ENCODE data around the gene MYOF. TPM values are rescaled to one million over a fixed set of nuclear protein-coding genes. Genes with fewer than 3 reads are reported as not detected.
A peak's percentile ranks its signal among the peaks of the same experiment; 100 is the strongest.

MYOF gene
- polyA plus RNA-seq, 1 experiment: 275 TPM

DNA sequence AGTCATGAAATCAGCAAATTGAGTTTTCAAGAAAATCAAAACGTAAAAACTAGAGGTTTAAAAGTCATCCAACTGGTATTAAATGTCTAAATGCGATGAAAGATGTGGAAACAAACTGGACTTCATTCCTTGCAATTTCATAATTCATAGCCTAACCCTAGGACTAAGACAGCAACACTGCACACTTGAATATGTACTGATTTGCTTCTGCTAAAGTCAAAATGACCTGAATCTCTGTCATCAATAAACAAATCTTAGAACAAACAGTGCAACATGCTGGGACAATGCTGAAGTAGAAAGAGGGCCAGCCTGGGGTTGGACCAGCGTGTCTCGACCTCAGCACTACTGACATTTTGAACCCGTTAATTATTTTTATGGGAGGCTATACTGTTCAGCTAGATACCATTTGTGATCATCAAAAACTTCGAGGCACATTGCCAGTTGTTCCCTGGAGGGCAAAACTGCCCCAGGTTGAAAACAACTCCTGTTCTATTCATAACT lies 47.1 kb downstream of the MYOF start:
- no peak overlapping the region for H3K4me3 ChIP-seq (ENCODE audit: low read depth, low read length)
- H3K27me3 ChIP-seq (ENCODE audit: control insufficient read depth, insufficient read depth, low read length): no peaks in the 10 kb centered on the region
- TF ChIP-seq, protein P1, sequence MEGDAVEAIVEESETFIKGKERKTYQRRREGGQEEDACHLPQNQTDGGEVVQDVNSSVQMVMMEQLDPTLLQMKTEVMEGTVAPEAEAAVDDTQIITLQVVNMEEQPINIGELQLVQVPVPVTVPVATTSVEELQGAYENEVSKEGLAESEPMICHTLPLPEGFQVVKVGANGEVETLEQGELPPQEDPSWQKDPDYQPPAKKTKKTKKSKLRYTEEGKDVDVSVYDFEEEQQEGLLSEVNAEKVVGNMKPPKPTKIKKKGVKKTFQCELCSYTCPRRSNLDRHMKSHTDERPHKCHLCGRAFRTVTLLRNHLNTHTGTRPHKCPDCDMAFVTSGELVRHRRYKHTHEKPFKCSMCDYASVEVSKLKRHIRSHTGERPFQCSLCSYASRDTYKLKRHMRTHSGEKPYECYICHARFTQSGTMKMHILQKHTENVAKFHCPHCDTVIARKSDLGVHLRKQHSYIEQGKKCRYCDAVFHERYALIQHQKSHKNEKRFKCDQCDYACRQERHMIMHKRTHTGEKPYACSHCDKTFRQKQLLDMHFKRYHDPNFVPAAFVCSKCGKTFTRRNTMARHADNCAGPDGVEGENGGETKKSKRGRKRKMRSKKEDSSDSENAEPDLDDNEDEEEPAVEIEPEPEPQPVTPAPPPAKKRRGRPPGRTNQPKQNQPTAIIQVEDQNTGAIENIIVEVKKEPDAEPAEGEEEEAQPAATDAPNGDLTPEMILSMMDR (IDR thresholded peaks at IDR 0.05; ENCODE audit: low read depth, low read length): no peak
- POLR2A ChIA-PET: interaction anchor here (1.0 kb wide), 1 partner anchor 47 kb away, joined by 3 read pairs; the partner anchor contains the start of gene MYOF
- DNase-seq (ENCODE audit: low read depth, low spot score): no peak
- CTCF ChIA-PET: interaction anchor here (1.2 to 2.1 kb wide), 2 partner anchors 47 to 59 kb away, joined by 5 to 8 read pairs; partner anchors contain the start of gene MYOF
- no peaks in the 10 kb centered on the region for H3K9me3 ChIP-seq (ENCODE audit: control insufficient read depth, insufficient read depth, low read length)
- peak overlapping the region; percentile 100 for H3K27ac ChIP-seq (ENCODE audit: low read depth, low read length)

DNA sequence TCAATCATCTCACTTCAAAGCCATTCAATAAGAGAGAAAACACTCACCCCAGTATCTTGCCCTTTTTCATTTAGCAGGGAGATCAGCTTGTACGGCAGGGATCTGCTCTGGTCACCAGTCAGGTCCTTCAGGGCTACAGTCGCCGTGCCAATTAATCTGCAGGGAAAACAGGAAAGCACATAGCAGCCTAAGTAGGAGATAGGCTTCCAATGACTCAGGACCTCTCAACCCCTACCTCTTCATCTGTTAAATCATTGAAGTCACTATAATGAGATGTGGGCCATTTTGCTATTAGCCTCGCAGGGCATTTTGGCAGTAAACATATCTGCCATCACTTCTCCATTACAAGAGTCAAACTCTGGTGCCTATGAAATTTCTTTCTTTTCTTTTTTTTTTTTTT lies 50.8 kb downstream of the MYOF start:
- H3K4me3 ChIP-seq (ENCODE audit: low read depth, low read length): no peak overlapping the region
- ChIA-PET CTCF (interaction anchor here (1.2 kb wide), 1 partner anchor 56 kb away, joined by 5 read pairs; no protein-coding TSS in a partner anchor), POLR2A (no interaction called here)
- H3K27ac ChIP-seq (ENCODE audit: low read depth, low read length): no peak overlapping the region
- TF ChIP-seq, protein P1 (IDR thresholded peaks at IDR 0.05; ENCODE audit: low read depth, low read length): no peak
- DNase-seq (ENCODE audit: low read depth, low spot score): no peak
- peaks cover 3% of the 10 kb centered on the region; the same call in 1 of the 2 replicates for H3K9me3 ChIP-seq (ENCODE audit: control insufficient read depth, insufficient read depth, low read length)
- H3K27me3 ChIP-seq (ENCODE audit: control insufficient read depth, insufficient read depth, low read length): no peaks in the 10 kb centered on the region

DNA sequence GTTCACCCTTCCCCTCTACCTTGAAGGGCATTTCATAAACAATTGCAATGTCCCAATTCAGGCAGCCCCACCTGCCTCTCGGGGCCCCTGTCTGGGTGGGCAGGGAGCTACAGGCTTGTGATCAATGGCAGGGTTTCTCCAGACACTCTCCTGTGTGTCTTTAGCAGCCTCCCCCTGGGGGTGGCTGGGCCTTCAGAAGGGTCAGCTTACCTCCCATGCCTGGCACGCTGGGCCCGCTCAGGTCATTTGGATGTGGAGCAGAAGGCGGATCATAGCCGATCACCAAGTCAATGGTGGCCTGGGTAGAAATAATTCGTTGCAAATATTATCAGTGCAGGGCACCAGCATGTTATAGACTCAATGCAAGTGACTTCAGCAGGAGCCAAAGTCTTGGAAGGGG lies 56.3 kb downstream of the MYOF start:
- POLR2A ChIA-PET: no interaction called here
- Histone ChIP-seq H3K4me3 (ENCODE audit: low read depth, low read length) (no peak overlapping the region), H3K27me3 (ENCODE audit: control insufficient read depth, insufficient read depth, low read length) (no peaks in the 10 kb centered on the region), H3K9me3 (ENCODE audit: control insufficient read depth, insufficient read depth, low read length) (peaks cover 3% of the 10 kb centered on the region; the same call in 1 of the 2 replicates), H3K27ac (ENCODE audit: low read depth, low read length) (no peak overlapping the region)
- CTCF ChIA-PET: no interaction called here
- DNase-seq (ENCODE audit: low read depth, low spot score): no peak
- TF ChIP-seq, protein P1 (IDR thresholded peaks at IDR 0.05; ENCODE audit: low read depth, low read length): no peak

DNA sequence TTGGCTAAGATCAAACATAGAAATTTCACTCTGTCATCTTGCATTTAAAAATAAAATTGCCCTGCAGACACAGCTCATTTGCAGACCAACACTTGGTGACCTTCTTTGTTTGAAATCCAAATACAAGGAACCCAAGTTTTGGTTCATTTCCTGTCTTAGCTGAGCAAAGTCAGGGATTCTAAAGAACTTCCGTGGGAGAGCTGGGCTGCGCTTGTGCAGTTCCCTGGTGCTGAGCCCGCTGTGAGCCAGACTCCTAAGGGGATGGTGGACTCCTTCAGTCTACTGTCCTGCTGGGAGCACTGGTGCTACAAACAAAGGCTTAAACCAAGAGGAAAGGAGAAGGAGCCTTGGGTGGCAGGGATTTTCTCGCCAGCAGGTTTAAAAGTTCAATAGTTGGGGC lies 60.0 kb downstream of the MYOF start:
- DNase-seq (ENCODE audit: low read depth, low spot score): no peak
- Histone ChIP-seq H3K27me3 (ENCODE audit: control insufficient read depth, insufficient read depth, low read length) (no peaks in the 10 kb centered on the region), H3K27ac (ENCODE audit: low read depth, low read length) (no peak overlapping the region), H3K4me3 (ENCODE audit: low read depth, low read length) (no peak overlapping the region), H3K9me3 (ENCODE audit: control insufficient read depth, insufficient read depth, low read length) (no peaks in the 10 kb centered on the region)
- ChIA-PET POLR2A (no interaction called here), CTCF (interaction anchor here (1.2 kb wide), 1 partner anchor 46 kb away, joined by 4 read pairs; no protein-coding TSS in a partner anchor)
- TF ChIP-seq, protein P1 (IDR thresholded peaks at IDR 0.05; ENCODE audit: low read depth, low read length): no peak

DNA sequence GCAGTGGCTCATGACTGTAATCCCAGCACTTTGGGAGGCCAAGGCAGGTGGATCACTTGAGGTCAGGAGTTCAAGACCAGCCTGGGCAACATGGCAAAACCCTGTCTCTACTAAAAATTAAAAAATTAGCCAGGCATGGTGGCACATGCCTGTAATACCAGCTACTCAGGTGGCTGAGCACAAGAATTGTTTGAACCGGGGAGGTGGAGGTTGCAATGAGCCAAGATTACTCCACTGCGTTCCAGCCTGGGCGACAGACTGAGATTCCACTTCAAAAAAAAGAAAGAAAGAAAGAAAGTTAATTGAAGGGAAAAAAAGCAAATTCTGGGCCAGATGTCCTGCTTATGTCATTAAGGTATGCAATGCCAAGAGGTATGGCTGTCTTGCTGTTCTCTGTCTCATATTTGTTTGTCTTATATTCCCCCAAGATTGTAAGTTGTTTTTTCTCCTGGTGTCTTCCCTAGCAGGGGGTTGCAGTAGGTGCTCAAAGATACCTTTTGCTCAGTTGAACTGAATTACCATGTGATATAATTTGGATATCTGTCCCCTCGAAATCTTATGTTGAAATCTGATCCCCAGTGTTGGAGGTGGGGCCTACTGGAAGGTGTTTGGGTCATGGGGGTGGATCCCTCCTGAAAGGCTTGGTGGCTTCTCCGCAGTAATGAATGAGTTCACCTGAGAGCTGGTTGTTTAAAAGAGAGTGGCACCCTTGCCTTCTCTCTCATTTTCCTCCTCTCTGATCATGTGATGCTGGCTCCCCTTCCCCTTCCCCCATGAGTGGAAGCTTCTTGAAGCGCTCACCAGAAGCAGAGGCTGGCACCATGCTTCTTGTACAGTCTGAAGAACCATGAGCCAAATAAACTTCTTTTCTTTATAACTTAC lies 60.9 kb downstream of the MYOF start:
- H3K27me3 ChIP-seq (ENCODE audit: control insufficient read depth, insufficient read depth, low read length): no peaks in the 10 kb centered on the region
- H3K27ac ChIP-seq (ENCODE audit: low read depth, low read length): no peak overlapping the region
- CTCF ChIA-PET: interaction anchor here (1.2 to 3.1 kb wide), 3 partner anchors 45 to 61 kb away, joined by 4 to 11 read pairs (median 10); partner anchors contain the start of gene MYOF
- TF ChIP-seq, protein P1 (IDR thresholded peaks at IDR 0.05; ENCODE audit: low read depth, low read length): no peak
- POLR2A ChIA-PET: interaction anchor here (1.0 kb wide), 1 partner anchor 50 kb away, joined by 3 read pairs; no protein-coding TSS in a partner anchor
- no peak overlapping the region for H3K4me3 ChIP-seq (ENCODE audit: low read depth, low read length)
- no peak for DNase-seq (ENCODE audit: low read depth, low spot score)
- no peaks in the 10 kb centered on the region for H3K9me3 ChIP-seq (ENCODE audit: control insufficient read depth, insufficient read depth, low read length)

All from AG04450 (cell line).